HG03039 (cell line): ENCODE measurements around the gene MVD.

ENCODE experiments used
- ATAC-seq: cut with Tn5 transposase; IDR thresholded peaks from one replicate; pipeline ENCODE4 v1.9.1; 2021; ENCODE audit warnings: mild to moderate bottlenecking, moderate library complexity; ENCODE audit not compliant: unreplicated experiment

MVD gene

DNA sequence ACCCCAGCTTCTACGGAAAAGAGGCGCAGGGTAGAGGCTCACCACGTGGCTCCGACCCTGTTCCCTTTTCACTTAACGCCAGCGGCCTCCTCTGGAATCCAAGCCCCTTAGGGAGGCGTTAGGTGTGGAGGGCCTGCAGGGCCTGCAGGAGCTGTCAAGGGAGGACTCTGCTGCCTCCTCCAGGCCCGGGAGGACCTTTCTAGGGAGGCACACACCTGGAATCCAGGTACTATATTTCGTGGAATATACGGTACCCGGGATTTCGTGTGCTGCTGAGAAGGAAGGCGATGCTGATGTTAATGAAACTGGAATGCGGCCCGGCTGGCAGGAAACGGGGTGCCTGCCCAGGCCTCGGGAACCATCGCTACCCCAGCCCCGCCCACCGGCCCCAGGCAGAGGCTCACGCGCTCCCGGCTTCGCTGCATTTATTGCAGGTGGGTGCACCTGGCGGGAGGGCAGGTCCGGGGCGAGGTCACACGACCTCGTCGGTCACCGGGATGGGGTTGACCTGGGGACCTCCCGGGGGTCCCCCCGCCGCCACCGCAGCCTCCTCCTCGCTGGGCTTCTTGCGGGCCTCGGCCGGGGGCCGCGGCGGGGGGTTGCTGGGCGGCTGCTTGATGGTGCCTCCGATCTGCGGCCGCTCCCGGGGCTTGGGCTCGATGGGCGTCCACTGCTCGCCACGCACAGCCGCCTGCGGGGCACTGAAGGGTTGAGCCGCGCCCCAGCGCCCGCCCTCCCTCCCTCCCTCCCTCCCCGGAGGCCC lies 19.8 kb downstream of the MVD start:
- ATAC-seq = no peak

GRCh38 chr16:88640498-88641247 lies 22.2 kb downstream of the MVD start:
- no peak for ATAC-seq

GRCh38 chr16:88640039-88640495 lies 22.8 kb downstream of the MVD start:
- ATAC-seq = no peak

GRCh38 chr16:88639231-88640038 lies 23.5 kb downstream of the MVD start:
- ATAC-seq = no peak

- ATAC-seq = no peak
Measured at GRCh38 chr16:88638323-88639230, 24.3 kb downstream of the MVD start, which contains the start of gene IL17C. Gene IL17C (plus strand): TSS chr16:88638572. CDS start chr16:88638642, 70 bp downstream.

- no peak for ATAC-seq
Measured at GRCh38 chr16:88636488-88637265, 26.2 kb downstream of the MVD start.

- no peak for ATAC-seq
Measured at GRCh38 chr16:88635671-88636319, 27.1 kb downstream of the MVD start.

DNA sequence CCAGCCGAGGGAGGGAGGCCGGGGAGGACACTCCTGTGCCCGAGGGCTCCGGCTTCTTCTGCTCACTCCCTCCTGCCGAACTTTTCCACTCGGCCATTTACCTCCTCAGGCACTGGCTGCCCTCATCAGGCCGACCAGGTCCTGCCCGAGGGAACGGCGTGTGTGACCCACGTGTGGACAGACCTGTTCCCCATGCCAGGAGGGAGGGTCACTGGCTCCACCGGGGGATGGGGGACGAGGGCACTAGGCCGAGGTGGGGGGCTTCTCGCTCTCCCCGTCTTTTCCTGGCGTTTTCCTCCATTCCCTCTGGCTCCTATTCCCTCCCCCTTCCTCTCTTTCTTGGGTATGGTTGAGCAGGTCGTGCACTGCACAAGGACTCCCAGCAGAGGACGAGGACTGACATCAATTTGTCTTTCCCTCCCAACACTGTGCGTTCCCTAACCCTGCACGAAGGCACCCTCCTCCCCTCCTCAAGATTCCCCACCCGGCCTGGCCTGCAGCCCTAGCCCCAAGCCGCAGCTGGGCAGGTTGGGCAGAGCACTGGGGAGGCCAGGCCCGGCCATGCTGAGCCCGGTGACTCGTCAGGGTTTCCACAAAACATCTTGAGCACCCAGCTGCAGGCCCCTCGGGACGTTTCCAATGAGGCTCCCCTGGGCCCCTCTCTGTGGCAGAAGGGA lies 27.8 kb downstream of the MVD start:
- ATAC-seq = no peak

DNA sequence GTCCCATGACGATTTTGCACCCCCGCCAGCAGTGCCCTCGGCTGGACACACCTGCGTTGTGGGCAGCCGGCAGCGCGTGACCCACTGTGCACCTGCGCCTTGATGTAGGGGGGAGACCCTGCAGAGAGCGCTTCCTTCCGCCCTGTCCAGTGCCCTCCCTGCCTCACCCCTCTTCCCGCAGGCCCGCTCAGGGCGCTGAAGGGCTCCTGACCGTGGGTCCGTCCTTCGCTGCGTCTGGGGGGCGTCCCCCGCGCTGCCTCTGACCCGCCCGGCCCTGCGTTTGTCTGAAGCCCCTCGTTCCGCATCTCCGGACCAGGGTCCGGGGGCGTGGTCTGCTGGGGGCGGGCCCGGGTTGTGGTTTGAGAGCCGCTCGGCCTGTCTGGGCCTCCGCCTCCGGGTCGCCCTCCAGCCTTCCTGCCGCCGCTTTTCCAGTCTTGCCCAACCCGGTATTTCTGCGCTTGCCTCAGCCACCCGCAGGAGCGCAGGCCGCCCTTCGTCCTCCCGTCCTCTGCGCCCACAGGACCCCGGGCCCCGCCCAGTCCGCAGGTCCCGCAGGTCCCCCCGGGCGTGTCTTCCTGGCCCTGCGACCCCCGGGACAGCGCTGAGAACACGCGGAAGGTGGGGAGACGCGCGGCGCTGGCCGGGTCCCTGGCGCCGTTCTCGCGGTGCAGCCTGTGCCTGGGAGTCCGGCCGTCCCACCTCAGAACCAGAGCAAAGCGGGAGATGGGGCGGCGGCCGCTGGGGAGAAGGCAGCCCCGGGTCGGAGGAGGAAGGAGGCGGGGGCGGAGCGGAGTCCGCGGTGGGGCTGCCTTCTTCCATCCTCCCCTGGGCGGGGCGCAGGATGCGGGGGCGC lies 28.5 kb downstream of the MVD start:
- ATAC-seq = no peak

DNA sequence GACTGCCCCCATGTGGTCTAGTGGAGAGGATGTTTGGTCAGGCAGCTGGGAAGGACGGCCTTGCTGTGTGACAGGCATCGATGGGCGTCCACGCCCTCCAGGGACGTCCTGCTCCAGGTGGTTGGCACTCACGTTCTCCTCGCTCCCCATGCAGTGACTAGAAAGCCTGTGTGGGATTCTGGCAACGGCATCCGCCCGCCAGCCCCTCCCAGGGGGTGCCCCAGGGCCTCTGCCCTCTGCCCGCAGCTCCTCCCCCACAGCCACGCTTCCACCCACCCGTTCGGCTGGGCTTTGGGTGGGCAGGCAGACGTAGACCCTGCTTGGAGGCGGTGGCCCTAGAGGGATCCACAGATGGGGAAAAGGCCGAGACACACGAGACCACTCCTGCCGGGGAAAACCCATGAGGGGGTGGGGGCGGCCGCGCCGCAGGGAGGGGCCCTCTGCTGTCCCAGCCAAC lies 29.2 kb downstream of the MVD start:
- no peak for ATAC-seq

- no peak for ATAC-seq
Measured at GRCh38 chr16:88632587-88632930, 30.3 kb downstream of the MVD start.

- ATAC-seq = no peak
Measured at GRCh38 chr16:88631920-88632586, 30.8 kb downstream of the MVD start.

GRCh38 chr16:88631384-88631783 lies 31.5 kb downstream of the MVD start:
- ATAC-seq = no peak

DNA sequence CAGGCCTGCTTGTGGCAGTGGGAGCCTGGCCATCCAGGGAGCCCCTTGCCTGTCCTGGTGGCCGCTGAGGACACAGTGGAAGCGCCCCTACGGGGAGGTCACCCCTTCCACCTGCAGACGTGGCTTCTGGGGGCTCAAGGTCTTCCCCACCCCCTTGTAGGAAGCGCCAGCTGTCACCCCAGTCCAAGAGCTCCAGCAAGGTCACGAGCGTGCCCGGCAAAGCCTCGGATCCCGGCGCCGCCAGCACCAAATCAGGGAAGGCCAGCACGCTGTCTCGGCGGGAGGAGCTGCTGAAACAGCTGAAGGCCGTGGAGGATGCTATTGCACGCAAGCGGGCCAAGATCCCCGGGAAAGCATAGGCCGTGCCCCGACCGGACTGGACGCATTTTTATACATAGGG lies 31.9 kb downstream of the MVD start:
- ATAC-seq = no peak

DNA sequence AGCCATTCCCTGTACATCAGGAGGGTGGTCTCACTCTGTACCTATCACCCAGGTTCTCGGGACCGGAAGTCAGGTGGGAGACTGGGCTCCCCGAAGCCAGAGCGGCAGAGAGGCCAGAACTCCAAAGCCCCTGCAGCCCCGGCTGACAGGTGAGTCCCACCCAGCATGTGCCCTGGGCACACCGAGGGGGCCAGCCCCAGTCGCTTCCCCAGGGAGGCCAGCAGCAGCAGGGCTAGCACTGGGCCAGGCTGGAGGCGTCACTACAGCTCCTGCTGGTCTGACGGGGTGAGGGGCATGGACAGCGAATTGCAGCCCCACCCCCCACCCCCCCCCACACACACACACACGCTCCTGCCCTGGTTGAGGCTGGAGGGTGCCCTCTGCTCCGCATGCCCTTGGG lies 32.5 kb downstream of the MVD start:
- ATAC-seq = no peak

DNA sequence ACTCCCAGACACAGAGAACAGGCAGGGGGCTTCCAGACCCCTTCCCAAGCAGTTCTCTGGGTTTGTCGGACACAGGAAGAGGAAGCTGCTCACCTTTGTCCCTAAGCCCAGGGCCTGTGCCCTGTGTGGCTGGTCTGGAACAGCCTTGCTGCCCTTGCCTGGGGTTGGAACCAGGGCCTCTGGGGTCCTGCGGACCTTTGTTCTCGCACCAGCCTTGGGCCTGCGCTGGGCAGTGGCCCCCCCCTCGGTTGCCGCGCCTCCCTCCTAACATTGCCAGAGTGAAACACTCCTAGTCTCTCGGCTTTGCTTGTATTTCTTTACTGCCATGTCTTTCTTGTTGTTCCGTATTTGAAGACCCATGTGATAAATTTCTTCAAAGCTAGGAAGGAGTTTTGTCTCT lies 33.1 kb downstream of the MVD start:
- no peak for ATAC-seq

GRCh38 chr16:88628512-88628974 lies 34.3 kb downstream of the MVD start:
- ATAC-seq = no peak
